GM11168 (cell line): ENCODE results near the gene H1-8.
"Not testable (repeated sequence)": the region's sequence is repeated elsewhere in the genome, so short reads cannot be mapped to it uniquely, and the experiment has no call there.

ENCODE experiments used
- in situ Hi-C: fragments of 300-500 bp; cut with MboI; formaldehyde crosslinking; loops from one replicate; pipeline ENCODE4 v1.12.0; 2022; ENCODE audit warnings: low sequenced_read_pairs; ENCODE audit not compliant: unreplicated experiment

The H1-8 gene

GRCh38 chr3:129530251-129530791 is 12.7 kb upstream of the H1-8 start:
- in situ Hi-C loops: no loop called here

GRCh38 chr3:129530821-129531220 is 12.2 kb upstream of the H1-8 start:
- in situ Hi-C loops: no loop called here

GRCh38 chr3:129531699-129532098 is 11.3 kb upstream of the H1-8 start:
- in situ Hi-C loops: no loop called here

DNA sequence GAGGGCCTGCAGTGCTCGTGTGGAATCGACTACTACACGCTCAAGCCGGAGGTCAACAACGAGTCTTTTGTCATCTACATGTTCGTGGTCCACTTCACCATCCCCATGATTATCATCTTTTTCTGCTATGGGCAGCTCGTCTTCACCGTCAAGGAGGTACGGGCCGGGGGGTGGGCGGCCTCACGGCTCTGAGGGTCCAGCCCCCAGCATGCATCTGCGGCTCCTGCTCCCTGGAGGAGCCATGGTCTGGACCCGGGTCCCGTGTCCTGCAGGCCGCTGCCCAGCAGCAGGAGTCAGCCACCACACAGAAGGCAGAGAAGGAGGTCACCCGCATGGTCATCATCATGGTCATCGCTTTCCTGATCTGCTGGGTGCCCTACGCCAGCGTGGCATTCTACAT is 10.7 kb upstream of the H1-8 start:
- in situ Hi-C loops: no loop called here

DNA sequence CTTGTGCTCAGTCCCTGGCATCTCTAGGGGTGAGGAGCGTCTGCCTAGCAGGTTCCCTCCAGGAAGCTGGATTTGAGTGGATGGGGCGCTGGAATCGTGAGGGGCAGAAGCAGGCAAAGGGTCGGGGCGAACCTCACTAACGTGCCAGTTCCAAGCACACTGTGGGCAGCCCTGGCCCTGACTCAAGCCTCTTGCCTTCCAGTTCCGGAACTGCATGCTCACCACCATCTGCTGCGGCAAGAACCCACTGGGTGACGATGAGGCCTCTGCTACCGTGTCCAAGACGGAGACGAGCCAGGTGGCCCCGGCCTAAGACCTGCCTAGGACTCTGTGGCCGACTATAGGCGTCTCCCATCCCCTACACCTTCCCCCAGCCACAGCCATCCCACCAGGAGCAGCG is 9.6 kb upstream of the H1-8 start:
- in situ Hi-C loops: no loop called here

- in situ Hi-C loops: no loop called here
These were observed 8.4 kb upstream of the H1-8 start for GRCh38 chr3:129534428-129535027.

GRCh38 chr3:129535075-129535474 is 7.9 kb upstream of the H1-8 start:
- in situ Hi-C loops: no loop called here

DNA sequence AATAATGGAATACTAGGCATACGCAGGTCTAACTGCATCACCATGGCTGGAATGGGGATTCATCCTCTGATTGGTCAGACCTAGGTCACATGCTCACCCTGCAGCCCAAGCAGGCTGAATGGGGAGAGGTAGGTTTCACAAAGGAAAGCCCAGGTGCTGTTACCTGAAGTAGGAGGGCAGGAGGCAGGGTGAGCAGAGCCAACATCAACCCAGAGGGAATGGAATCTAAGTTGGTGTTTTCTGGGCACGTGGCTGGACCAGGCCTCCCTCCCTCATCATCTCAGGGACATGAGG is 6.7 kb upstream of the H1-8 start:
- in situ Hi-C loops: no loop called here

DNA sequence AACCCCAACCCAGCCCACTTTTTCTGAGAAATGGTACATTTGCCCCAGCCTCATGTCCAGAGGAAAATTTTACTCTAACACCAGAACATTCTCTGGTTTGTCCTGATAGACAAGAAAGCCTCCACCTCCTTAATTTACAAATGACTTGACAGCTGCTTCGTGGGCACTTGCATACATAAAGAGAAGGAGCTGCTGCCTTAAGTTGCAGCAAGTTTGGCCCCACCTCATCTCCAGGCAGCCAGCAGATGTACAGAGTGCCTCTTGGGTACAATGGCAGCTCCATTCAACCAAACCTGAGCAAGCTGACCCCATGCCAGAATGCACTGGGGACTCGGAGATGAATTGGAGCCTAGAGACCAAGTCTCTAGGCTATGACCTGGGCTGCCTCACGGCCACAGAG is 6.2 kb upstream of the H1-8 start:
- in situ Hi-C loops: no loop called here

- in situ Hi-C loops: no loop called here
These were observed 3.8 kb upstream of the H1-8 start for GRCh38 chr3:129539206-129539605.

DNA sequence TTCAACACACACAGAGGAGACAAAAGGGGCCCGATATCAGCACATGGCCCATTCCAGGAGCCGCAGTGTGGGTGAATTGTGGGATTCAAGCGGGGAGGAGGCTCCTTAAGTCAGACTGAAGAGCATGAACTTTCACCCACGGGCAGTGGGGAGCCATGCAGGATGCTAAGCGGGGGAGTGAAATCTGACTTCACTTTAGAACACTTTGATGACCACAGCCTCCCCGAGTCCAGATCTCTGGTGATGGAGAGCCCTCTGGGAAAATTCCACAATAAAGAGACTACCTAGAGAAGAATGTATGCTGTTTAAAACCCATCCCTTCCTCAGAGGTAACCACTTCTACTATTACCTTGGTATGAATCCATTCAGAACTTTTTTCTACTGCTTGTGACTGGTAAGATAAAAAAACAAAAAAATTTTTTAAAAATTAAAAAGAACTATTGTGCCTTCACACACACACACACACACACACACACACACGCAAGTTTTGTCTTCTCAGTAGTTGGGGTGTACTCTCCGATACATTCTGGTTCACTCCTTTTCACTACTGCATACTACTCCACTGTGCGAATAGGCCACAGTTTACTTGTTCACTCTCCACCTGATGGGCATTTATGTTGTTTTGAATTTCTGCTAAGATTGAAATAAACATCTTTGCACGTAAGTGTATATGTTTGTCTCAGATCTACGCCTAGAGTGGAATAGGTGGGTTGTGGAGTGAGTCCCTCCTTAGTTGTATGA is 2.0 kb upstream of the H1-8 start:
- in situ Hi-C loops: no loop called here

GRCh38 chr3:129542747-129543146 is 228 bp upstream of the H1-8 start:
- in situ Hi-C loops: no loop called here

GRCh38 chr3:129543999-129544398 is 1.0 kb downstream of the H1-8 start:
- in situ Hi-C loops: no loop called here

- in situ Hi-C loops: not testable (repeated sequence)
These were observed 3.0 kb downstream of the H1-8 start for GRCh38 chr3:129545951-129546350.

- in situ Hi-C loops: no loop called here
These were observed 4.3 kb downstream of the H1-8 start for GRCh38 chr3:129547241-129547640.

DNA sequence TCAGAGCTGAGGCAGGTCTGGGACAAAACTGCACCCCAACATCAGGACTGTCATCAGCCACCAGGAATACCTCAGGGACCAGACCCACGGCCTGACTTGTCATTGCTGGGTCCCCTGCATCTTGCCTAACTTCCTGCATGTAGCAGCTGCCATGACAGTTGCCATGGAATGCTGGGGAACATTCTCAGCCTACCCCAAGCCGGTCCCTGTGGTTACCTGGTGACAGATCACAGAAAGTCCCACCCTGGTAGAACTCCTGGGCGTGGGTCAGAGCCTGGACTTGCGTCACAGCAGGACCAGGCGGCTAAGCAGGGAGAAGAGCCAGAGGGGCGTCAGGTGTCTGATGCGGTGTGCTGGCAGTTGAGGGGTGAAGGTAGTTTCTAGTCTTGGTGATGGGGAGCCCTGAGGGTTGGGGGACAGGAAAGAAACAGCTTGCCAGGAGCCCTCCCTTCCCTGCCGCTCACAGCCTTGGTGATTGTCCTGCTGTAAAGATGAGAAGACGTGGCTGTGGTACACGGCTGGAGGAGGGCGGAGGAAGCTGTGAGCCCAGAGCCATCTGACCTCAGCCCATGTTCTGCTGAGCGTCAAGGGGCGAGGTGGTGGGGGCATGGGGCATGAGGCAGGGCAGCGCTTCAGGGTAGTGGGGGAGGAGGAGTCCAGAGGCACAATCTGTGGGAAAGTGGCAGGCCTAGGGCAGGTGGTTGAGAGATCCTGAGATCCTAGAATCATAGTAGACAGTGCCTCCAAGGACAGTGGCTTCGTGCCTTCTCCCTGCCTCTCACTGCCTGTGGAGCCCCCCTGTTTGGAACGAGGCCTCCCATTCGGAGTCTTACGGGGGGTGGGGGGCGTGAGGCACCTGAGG is 5.4 kb downstream of the H1-8 start:
- in situ Hi-C loops: no loop called here

DNA sequence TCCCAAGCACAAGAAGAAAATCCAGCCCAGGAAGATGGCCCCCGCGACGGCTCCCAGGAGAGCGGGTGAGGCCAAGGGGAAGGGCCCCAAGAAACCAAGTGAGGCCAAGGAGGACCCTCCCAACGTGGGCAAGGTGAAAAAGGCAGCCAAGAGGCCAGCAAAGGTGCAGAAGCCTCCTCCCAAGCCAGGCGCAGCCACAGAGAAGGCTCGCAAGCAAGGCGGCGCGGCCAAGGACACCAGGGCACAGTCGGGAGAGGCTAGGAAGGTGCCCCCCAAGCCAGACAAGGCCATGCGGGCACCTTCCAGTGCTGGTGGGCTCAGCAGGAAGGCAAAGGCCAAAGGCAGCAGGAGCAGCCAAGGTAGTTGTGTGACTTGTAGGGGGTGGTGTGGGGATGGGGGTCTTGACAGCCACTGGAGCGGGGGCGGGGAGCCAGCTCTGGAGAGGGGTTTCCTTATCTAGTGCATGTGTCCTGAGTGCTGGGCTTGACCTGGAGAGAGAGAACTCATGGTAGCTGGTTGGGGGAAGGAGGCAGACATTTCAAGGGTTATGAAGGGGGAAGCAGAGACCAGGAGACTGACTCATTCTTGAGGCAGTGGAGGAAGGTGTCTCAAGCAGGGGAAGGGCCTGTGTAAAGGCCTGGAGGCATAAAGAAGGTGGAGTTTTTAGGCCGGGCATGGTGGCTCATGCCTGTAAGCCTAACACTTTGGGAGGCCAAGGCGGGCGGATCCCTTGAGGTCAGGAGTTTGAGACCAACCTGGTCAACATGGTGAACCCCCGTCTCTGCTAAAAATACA is 6.2 kb downstream of the H1-8 start:
- in situ Hi-C loops: no loop called here

DNA sequence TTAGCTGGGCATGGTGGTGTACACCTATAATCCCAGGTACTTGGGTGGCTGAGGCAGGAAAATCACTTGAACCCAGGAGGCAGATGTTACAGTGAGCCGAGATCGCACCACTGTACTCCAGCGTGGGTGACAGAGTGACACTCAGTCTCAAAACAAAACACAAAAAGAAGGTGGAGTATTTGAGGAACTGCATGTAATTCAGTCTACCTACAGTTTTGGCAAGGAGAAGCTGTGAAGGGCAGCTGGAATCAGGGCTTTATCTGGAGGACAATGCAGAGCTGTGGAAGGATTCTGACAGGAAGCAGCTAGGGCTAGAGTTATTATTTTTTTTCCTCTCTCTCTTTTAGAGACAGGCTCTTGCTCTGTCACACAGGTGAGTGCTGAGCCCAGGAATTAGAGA is 6.8 kb downstream of the H1-8 start:
- in situ Hi-C loops: no loop called here

- in situ Hi-C loops: no loop called here
These were observed 9.5 kb downstream of the H1-8 start for GRCh38 chr3:129552287-129553050.

DNA sequence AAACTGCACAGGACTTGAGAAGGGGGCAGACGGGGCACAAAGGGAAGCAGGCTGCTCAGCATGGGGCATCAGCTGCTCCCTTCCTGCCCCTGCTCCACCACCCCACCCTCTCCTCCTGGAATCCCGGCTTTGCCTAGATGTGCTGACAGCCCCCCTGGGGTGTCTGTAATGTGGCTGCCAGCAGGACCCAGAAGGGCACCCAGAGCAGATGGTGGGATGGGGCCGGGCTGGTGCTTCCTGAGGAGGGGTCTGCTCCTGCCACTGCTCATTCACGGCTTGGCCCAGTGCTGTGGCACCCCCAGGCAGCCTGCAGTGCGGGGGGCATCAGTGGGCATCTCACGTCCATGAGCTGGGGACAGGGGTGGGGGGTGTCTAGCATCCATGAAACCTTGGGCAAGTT is 10.2 kb downstream of the H1-8 start:
- in situ Hi-C loops: no loop called here
